Panc1 (cell line): ENCODE data around the gene AVPI1. TPM values are rescaled to one million over a fixed set of nuclear protein-coding genes. Genes with fewer than 3 reads are reported as not detected.

Experiments
- ATAC-seq: fragments of 200-7000 bp; cut with Tn5 transposase; 2 replicates; pipeline ENCODE4 v1.9.1; 2020; ENCODE audit warnings: mild to moderate bottlenecking, moderate library complexity
- BruUV-seq: library from RNA; stranded (reverse); fragments of 400-500 nt; replicated peaks from 2 replicates; lab custom pipeline; 2021; lab: Mats Ljungman, UMichigan
- CTCF ChIA-PET: fragments of 300-600 bp; sonication (Branson Sonifier 250); formaldehyde crosslinking; loops from one replicate; lab custom pipeline; 2022; ENCODE audit warnings: antibody characterized with exemption; lab: Charles Lee
- POLR2A ChIA-PET: fragments of 300-600 bp; sonication (Branson Sonifier 250); formaldehyde crosslinking; loops from one replicate; lab custom pipeline; 2022; ENCODE audit warnings: antibody characterized with exemption; lab: Charles Lee
- DNase-seq: peaks from one replicate; pipeline ENCODE4 v3.0.0-alpha.2; 2010; ENCODE audit warnings: low read depth, low spot score
- H3K27ac ChIP-seq: 2 replicates; pipeline ENCODE4 v1.5.1; 2011; ENCODE audit warnings: mild to moderate bottlenecking, low read length, inconsistent platforms
- H3K27me3 ChIP-seq: fragments of 200-500 bp; sonication (Bioruptor generic); 2 replicates; pipeline ENCODE4 v1.6.0; 2014; ENCODE audit warnings: low read length, inconsistent platforms; ENCODE audit not compliant: control insufficient read depth, insufficient read depth
- H3K36me3 ChIP-seq: fragments of 200-500 bp; sonication (Bioruptor generic); 2 replicates; pipeline ENCODE4 v1.5.1; 2014; ENCODE audit warnings: inconsistent platforms, mild to moderate bottlenecking, low read length, moderate library complexity; ENCODE audit not compliant: control insufficient read depth, insufficient read depth
- H3K4me1 ChIP-seq: 2 replicates; pipeline ENCODE4 v1.5.1; 2011; ENCODE audit warnings: inconsistent platforms, mild to moderate bottlenecking, low read length, moderate library complexity; ENCODE audit not compliant: control insufficient read depth, insufficient read depth
- H3K4me3 ChIP-seq, 2 experiments: 2 replicates each; pipeline ENCODE4 v1.5.1; 2011 to 2012; ENCODE audit warnings: low read depth in 2 of 2, low read length in 2 of 2, mild to moderate bottlenecking in 2 of 2, inconsistent platforms in 1 of 2, moderate library complexity in 1 of 2
- H3K9me3 ChIP-seq: fragments of 200-500 bp; sonication (Bioruptor generic); 2 replicates; pipeline ENCODE4 v1.5.1; 2014; ENCODE audit warnings: low read depth, mild to moderate bottlenecking, inconsistent platforms, low read length, moderate library complexity; ENCODE audit not compliant: control insufficient read depth, insufficient read depth
- CTCF ChIP-seq: fragments of 450-650 bp; IDR thresholded peaks from 2 replicates; pipeline ENCODE4 v1.5.1; 2017; ENCODE audit warnings: mild to moderate bottlenecking
- POLR2AphosphoS5 ChIP-seq: IDR thresholded peaks from 2 replicates; pipeline ENCODE4 v1.6.1; 2012; ENCODE audit warnings: mild to moderate bottlenecking, low read depth, low read length, moderate library complexity
- REST ChIP-seq, 2 experiments: IDR thresholded peaks; 2 replicates each; pipeline ENCODE4 v1.6.1; 2011 to 2012; ENCODE audit warnings: low read depth in 2 of 2, control low read depth in 1 of 2, low read length in 1 of 2, mild to moderate bottlenecking in 1 of 2, moderate library complexity in 1 of 2; ENCODE audit not compliant: insufficient read depth in 1 of 2
- SIN3A ChIP-seq: IDR thresholded peaks from 2 replicates; pipeline ENCODE4 v1.6.1; 2012; ENCODE audit warnings: low read depth, mild to moderate bottlenecking, low read length, moderate library complexity, borderline replicate concordance; ENCODE audit not compliant: insufficient read depth
- TCF7L2 ChIP-seq: IDR thresholded peaks from 2 replicates; pipeline ENCODE4 v1.6.1; 2011; ENCODE audit warnings: mild to moderate bottlenecking, low read depth, low read length, inconsistent platforms
- in situ Hi-C: cut with HindIII; loops from 2 replicates; pipeline ENCODE4 v1.10.0; 2016; ENCODE audit warnings: low sequenced_read_pairs, low pct_unique_long_range_greater_than_20kb
- intact Hi-C: fragments of 100-400 bp; cut with micrococcal nuclease; formaldehyde crosslinking; loops from one replicate; pipeline ENCODE4 v1.10.0; 2022; ENCODE audit not compliant: unreplicated experiment
- total RNA-seq: library from RNA; stranded (reverse); gene quantifications from one replicate; pipeline ENCODE4 v1.2.1, GENCODE V29; 2021; ENCODE audit not compliant: unreplicated experiment

The AVPI1 gene
- total RNA-seq, 1 experiment from 2014 or later = 8.0 TPM

DNA sequence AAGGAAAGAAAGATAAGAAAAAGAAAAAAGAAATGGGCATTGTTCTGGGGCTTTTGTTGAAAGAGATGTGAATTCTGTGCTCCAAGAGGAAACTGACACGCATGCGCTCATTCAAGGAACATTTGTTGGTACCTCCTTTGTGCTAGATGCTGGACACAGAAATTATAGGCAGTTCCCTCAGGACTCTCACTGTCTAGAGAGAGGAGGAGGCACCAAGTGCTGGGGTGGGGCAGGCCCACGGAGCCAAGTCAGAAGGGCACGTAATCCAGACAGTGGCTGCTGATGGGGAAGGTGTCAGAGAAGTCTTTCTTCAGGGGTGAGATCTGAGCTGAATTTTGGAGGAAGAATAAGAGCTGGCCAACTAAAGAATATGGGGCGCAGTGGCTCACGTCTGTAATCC, 47.0 kb upstream of the AVPI1 start:
- Histone ChIP-seq H3K4me1 (peaks cover 4% of the 10 kb centered on the region; the same call in 1 of the 2 replicates), H3K27ac (no peak overlapping the region), H3K27me3 (no peaks in the 10 kb centered on the region), H3K36me3 (peaks cover 4% of the 10 kb centered on the region; the same call in 1 of the 2 replicates), H3K9me3 (no peaks in the 10 kb centered on the region; the same call in 1 of the 2 replicates), H3K4me3 (no peak overlapping the region)
- in situ Hi-C loops (no loop called here), intact Hi-C loops (no loop called here)
- no peak for DNase-seq
- no peak for ATAC-seq
- TF ChIP-seq POLR2AphosphoS5 (no peak), CTCF (no peak), SIN3A (no peak), TCF7L2 (no peak), REST (IDR thresholded peaks at IDR 0.05; ENCODE audit: insufficient read depth in 1 of 2, low read depth in 2 of 2, low read length in 1 of 2) (no peak)
- BruUV-seq = no TSS peak
- ChIA-PET POLR2A (interaction anchor here (0.5 kb wide), 2 partner anchors 11 to 33 kb away, joined by 3 read pairs; no protein-coding TSS in a partner anchor), CTCF (interaction anchor here (0.7 to 2.5 kb wide), 2 partner anchors 25 to 54 kb away, joined by 7 to 12 read pairs; no protein-coding TSS in a partner anchor)

GRCh38 chr10:97733256-97733655, 46.2 kb upstream of the AVPI1 start:
- H3K4me3 ChIP-seq = no peak overlapping the region
- H3K4me1 ChIP-seq = peaks cover 4% of the 10 kb centered on the region; the same call in 1 of the 2 replicates
- no TSS peak for BruUV-seq
- DNase-seq (no peak), ATAC-seq (no peak)
- POLR2A ChIA-PET = no interaction called here
- TF ChIP-seq POLR2AphosphoS5 = no peak
- no peak for TF ChIP-seq SIN3A
- TF ChIP-seq CTCF = no peak
- no peak for TF ChIP-seq TCF7L2
- TF ChIP-seq REST (IDR thresholded peaks at IDR 0.05; ENCODE audit: insufficient read depth in 1 of 2, low read depth in 2 of 2, low read length in 1 of 2) = no peak
- intact Hi-C loops = loop anchor here (2.0 kb wide), 1 partner anchor 56 kb away; no protein-coding TSS in a partner anchor
- CTCF ChIA-PET = interaction anchor here (0.7 to 2.5 kb wide), 2 partner anchors 24 to 54 kb away, joined by 7 to 12 read pairs; no protein-coding TSS in a partner anchor
- H3K36me3 ChIP-seq = peaks cover 4% of the 10 kb centered on the region; the same call in 1 of the 2 replicates
- in situ Hi-C loops = no loop called here
- H3K27ac ChIP-seq = no peak overlapping the region
- H3K9me3 ChIP-seq = no peaks in the 10 kb centered on the region; the same call in 1 of the 2 replicates
- no peaks in the 10 kb centered on the region for H3K27me3 ChIP-seq
